Neural cell (in vitro differentiated cells): ENCODE data around the gene ACTR6.

ENCODE experiments used
- EZH2 ChIP-seq: fragments of 200-600, 300-800 bp; shearing (Covaris generic), sonication (generic); IDR thresholded peaks from 2 replicates; pipeline ENCODE4 v1.6.1; 2014; ENCODE audit warnings: antibody characterized with exemption, low read length, borderline replicate concordance, mild to moderate bottlenecking; ENCODE audit not compliant: insufficient read depth, poor library complexity, severe bottlenecking
- MXI1 ChIP-seq: fragments of 450-650 bp; conservative IDR thresholded peaks from 2 replicates; pipeline ENCODE4 v1.6.1; 2014; ENCODE audit warnings: antibody characterized with exemption, mild to moderate bottlenecking; ENCODE audit not compliant: poor library complexity, severe bottlenecking
- POLR2AphosphoS5 ChIP-seq: IDR thresholded peaks from 2 replicates; pipeline ENCODE4 v1.6.1; 2012
- RAD21 ChIP-seq: fragments of 450-650 bp; conservative IDR thresholded peaks from 2 replicates; pipeline ENCODE4 v1.6.1; 2014; ENCODE audit warnings: antibody characterized with exemption, mild to moderate bottlenecking, moderate library complexity
- SMC3 ChIP-seq: fragments of 450-650 bp; conservative IDR thresholded peaks from 2 replicates; pipeline ENCODE4 v1.6.1; 2014; ENCODE audit warnings: antibody characterized with exemption, mild to moderate bottlenecking, moderate library complexity; ENCODE audit not compliant: poor library complexity
- TAF1 ChIP-seq: IDR thresholded peaks from 2 replicates; pipeline ENCODE4 v1.6.1; 2012; ENCODE audit warnings: low read depth
- TF ChIP-seq, protein P1 (sequence below): fragments of 450-650 bp; IDR thresholded peaks from 2 replicates; pipeline ENCODE4 v1.5.1; 2014; ENCODE audit warnings: antibody characterized with exemption, mild to moderate bottlenecking, moderate library complexity; ENCODE audit not compliant: poor library complexity, severe bottlenecking
- TF ChIP-seq, protein P2 (sequence below): IDR thresholded peaks from 2 replicates; pipeline ENCODE4 v1.6.1; 2012; ENCODE audit warnings: borderline replicate concordance

DNA sequence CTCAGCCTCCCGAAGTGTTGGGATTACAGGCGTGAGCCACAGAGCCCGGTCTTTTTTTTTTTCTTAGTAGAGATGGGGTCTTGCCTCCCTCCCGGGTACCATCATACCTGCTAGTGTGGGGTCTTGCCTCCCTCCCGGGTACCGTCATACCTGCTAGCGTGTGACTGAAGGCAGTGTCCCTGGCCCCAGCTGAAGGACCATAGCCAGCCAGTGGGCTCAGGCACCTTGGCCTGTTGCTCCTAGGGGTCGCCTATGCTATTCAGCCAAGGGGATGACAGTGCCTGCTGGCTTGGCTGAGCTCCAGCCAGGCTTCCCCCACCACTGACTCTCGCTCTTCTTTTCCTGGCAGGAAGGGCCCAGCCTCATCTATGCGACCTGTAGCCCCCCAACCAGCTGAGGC lies 47.5 kb upstream of the ACTR6 start:
- TF ChIP-seq, protein P1, sequence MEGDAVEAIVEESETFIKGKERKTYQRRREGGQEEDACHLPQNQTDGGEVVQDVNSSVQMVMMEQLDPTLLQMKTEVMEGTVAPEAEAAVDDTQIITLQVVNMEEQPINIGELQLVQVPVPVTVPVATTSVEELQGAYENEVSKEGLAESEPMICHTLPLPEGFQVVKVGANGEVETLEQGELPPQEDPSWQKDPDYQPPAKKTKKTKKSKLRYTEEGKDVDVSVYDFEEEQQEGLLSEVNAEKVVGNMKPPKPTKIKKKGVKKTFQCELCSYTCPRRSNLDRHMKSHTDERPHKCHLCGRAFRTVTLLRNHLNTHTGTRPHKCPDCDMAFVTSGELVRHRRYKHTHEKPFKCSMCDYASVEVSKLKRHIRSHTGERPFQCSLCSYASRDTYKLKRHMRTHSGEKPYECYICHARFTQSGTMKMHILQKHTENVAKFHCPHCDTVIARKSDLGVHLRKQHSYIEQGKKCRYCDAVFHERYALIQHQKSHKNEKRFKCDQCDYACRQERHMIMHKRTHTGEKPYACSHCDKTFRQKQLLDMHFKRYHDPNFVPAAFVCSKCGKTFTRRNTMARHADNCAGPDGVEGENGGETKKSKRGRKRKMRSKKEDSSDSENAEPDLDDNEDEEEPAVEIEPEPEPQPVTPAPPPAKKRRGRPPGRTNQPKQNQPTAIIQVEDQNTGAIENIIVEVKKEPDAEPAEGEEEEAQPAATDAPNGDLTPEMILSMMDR, result no peak
- TF ChIP-seq, protein P2, sequence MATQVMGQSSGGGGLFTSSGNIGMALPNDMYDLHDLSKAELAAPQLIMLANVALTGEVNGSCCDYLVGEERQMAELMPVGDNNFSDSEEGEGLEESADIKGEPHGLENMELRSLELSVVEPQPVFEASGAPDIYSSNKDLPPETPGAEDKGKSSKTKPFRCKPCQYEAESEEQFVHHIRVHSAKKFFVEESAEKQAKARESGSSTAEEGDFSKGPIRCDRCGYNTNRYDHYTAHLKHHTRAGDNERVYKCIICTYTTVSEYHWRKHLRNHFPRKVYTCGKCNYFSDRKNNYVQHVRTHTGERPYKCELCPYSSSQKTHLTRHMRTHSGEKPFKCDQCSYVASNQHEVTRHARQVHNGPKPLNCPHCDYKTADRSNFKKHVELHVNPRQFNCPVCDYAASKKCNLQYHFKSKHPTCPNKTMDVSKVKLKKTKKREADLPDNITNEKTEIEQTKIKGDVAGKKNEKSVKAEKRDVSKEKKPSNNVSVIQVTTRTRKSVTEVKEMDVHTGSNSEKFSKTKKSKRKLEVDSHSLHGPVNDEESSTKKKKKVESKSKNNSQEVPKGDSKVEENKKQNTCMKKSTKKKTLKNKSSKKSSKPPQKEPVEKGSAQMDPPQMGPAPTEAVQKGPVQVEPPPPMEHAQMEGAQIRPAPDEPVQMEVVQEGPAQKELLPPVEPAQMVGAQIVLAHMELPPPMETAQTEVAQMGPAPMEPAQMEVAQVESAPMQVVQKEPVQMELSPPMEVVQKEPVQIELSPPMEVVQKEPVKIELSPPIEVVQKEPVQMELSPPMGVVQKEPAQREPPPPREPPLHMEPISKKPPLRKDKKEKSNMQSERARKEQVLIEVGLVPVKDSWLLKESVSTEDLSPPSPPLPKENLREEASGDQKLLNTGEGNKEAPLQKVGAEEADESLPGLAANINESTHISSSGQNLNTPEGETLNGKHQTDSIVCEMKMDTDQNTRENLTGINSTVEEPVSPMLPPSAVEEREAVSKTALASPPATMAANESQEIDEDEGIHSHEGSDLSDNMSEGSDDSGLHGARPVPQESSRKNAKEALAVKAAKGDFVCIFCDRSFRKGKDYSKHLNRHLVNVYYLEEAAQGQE, result no peak
- TF ChIP-seq POLR2AphosphoS5 (no peak), RAD21 (no peak), EZH2 (no peak), TAF1 (no peak), SMC3 (no peak), MXI1 (no peak)
